Transverse colon (tissue), 4 donors: ENCODE data around the gene EEFSEC. TPM values are rescaled to one million over a fixed set of nuclear protein-coding genes. Genes with fewer than 3 reads are reported as not detected.

Experiments
- DNase-seq: peaks from one replicate; pipeline ENCODE4 v3.0.0-alpha.2; 2019
- H3K27ac ChIP-seq, 4 donors: fragments of 200-600 bp; sonication (generic); 2 replicates each; pipeline ENCODE4 v1.5.1; 2016 to 2018; ENCODE audit warnings: inconsistent platforms in 4 of 4
- H3K27me3 ChIP-seq: fragments of 200-600 bp; sonication (generic); 2 replicates; pipeline ENCODE4 v1.5.1; 2017; ENCODE audit warnings: inconsistent platforms
- H3K36me3 ChIP-seq, 4 donors: fragments of 200-600 bp; sonication (generic); 2 replicates each; pipeline ENCODE4 v1.5.1; 2017 to 2019; ENCODE audit warnings: inconsistent platforms in 4 of 4
- H3K4me1 ChIP-seq, 4 donors: fragments of 200-600 bp; sonication (generic); 2 replicates each; pipeline ENCODE4 v1.5.1; 2017 to 2020; ENCODE audit warnings: inconsistent platforms in 4 of 4
- H3K4me3 ChIP-seq, 4 donors: fragments of 200-600 bp; sonication (generic); 1 replicate in 1 of 4; 2 replicates in 3 of 4; pipeline versions ENCODE4 v1.5.1 to v1.6.1; 2017 to 2019; ENCODE audit warnings: inconsistent platforms in 4 of 4
- H3K9me3 ChIP-seq, 2 donors: fragments of 200-600 bp; sonication (generic); 2 replicates each; pipeline ENCODE4 v1.5.1; 2017 to 2019; ENCODE audit warnings: inconsistent platforms in 2 of 2
- CTCF ChIP-seq, 5 experiments: fragments of 200-600 bp in 3 of 5; fragments of 450-650 bp in 2 of 5; sonication (generic) in 3 of 5; IDR thresholded peaks; 1 replicate in 2 of 5; 2 replicates in 3 of 5; pipeline ENCODE4 v1.5.1; 2016 to 2017; ENCODE audit warnings: antibody characterized with exemption in 5 of 5, inconsistent platforms in 3 of 5, mild to moderate bottlenecking in 2 of 5, moderate library complexity in 1 of 5
- EP300 ChIP-seq: sonication (generic); formaldehyde crosslinking; IDR thresholded peaks from one replicate; pipeline ENCODE4 v1.6.1; 2017; ENCODE audit warnings: antibody characterized with exemption, low read depth
- POLR2A ChIP-seq: fragments of 450-650 bp; IDR thresholded peaks from one replicate; pipeline ENCODE4 v1.6.1; 2016; ENCODE audit warnings: antibody characterized with exemption, mild to moderate bottlenecking, moderate library complexity
- POLR2AphosphoS5 ChIP-seq, 3 donors: sonication (generic); formaldehyde crosslinking; IDR thresholded peaks; one replicate each; pipeline ENCODE4 v1.6.1; 2016; ENCODE audit warnings: antibody characterized with exemption in 3 of 3
- WGBS, 2 donors: methylation state at CpG; one replicate each; pipeline ENCODE4 v1.1.5; 2018; ENCODE audit warnings: low coverage in 1 of 2; 5-methylcytosine and 5-hydroxymethylcytosine counted together
- in situ Hi-C, 4 donors: fragments of 200-750 bp; cut with MboI; loops; one replicate each; pipeline versions ENCODE4 v1.15.0 to v1.15.1; 2017; ENCODE audit warnings: low sequenced_read_pairs in 3 of 4, low pct_ligation_motif_present in 1 of 4, low pct_unique_long_range_greater_than_20kb in 1 of 4
- intact Hi-C: fragments of 100-400 bp; cut with DNase I; formaldehyde crosslinking; loops from one replicate; pipeline ENCODE4 v1.15.1; 2023; ENCODE audit warnings: low total_unique reads
- total RNA-seq, 4 donors: library from RNA; depleted of rRNA; stranded (reverse); fragments of >200 nt; gene quantifications; one replicate each; pipeline ENCODE4 v1.1.0, GENCODE V29; 2016

EEFSEC gene
- total RNA-seq, 4 donors from 2014 or later = 10.3 to 16.8 (median 14.2) TPM

GRCh38 chr3:128254967-128255366 lies 101.7 kb downstream of the EEFSEC start:
- Histone ChIP-seq H3K27ac (no peak overlapping the region), H3K4me3 (no peak overlapping the region), H3K4me1 (peaks cover 0 to 4% (median 2%) of the 10 kb centered on the region in 4 donors), H3K27me3 (no peaks in the 10 kb centered on the region), H3K9me3 (peaks cover 8 to 11% of the 10 kb centered on the region in 2 donors), H3K36me3 (peaks cover 0 to 4% (median 0%) of the 10 kb centered on the region in 4 donors)
- in situ Hi-C loops = no loop called here
- intact Hi-C loops = no loop called here
- TF ChIP-seq POLR2AphosphoS5 (IDR thresholded peaks at IDR 0.05) (no peak), POLR2A (no peak), EP300 (no peak), CTCF (IDR thresholded peaks at IDR 0.05) (no peak)
- 90 to 97% methylated on average over 2 to 5 of the region's 5 CpGs for WGBS, 2 donors
- no peak for DNase-seq

DNA sequence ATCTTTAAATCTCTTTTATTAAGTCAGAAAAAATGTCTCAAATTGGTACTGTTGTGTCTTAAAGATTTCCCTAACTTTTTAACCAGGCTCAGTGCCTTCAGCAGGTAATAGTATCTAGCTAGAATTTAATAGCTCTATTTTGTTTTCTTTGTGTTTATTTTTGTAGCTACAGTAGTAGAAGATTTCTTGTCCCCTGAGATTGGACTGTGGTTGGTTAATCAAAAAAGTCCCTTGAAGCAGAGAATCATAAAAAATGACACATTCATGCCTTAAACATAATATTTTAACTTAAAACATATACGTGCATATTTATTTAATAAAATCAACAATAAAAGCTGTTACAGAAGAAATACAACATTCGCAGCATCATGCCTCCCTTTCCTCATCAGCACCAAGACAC lies 102.8 kb downstream of the EEFSEC start:
- peaks cover 12% of the 10 kb centered on the region in 2 donors for H3K9me3 ChIP-seq
- TF ChIP-seq POLR2A (no peak), EP300 (no peak), POLR2AphosphoS5 (IDR thresholded peaks at IDR 0.05) (no peak), CTCF (IDR thresholded peaks at IDR 0.05) (no peak)
- 75 to 80% methylated on average over 2 of the region's 2 CpGs for WGBS, 2 donors
- H3K4me3 ChIP-seq = no peak overlapping the region
- H3K36me3 ChIP-seq = no peaks in the 10 kb centered on the region
- in situ Hi-C loops (no loop called here), intact Hi-C loops (no loop called here)
- no peaks in the 10 kb centered on the region for H3K27me3 ChIP-seq
- peaks cover 0 to 4% (median 2%) of the 10 kb centered on the region in 4 donors for H3K4me1 ChIP-seq
- DNase-seq = no peak
- no peak overlapping the region for H3K27ac ChIP-seq

DNA sequence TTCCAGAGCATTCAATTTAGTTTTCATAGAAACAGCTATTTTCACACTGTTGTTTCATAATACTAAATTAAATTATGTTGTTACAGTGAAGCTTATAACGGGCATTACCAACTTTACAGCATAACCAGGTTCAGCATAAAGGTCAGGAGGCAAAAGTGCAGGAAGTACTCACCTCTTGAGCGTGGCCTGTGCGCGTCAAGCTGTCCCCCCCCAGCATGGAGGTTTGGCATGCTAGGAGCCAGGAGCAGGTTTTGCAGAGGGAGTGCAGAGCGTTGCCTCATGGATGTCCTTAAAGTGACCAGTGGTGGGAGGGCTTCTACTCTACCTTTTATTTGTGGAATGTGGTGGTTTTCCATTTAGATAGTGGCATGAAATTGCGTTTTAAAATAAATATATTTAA lies 104.4 kb downstream of the EEFSEC start:
- Histone ChIP-seq H3K4me1 (peaks cover 0 to 4% (median 2%) of the 10 kb centered on the region in 4 donors), H3K36me3 (no peaks in the 10 kb centered on the region), H3K4me3 (no peak overlapping the region), H3K9me3 (peaks cover 12% of the 10 kb centered on the region in 2 donors), H3K27ac (no peak overlapping the region), H3K27me3 (no peaks in the 10 kb centered on the region)
- WGBS, 2 donors = 49 to 81% methylated on average over 3 to 6 of the region's 6 CpGs
- intact Hi-C loops (no loop called here), in situ Hi-C loops (no loop called here)
- TF ChIP-seq EP300 = no peak
- TF ChIP-seq POLR2A = no peak
- no peak for TF ChIP-seq POLR2AphosphoS5 (IDR thresholded peaks at IDR 0.05)
- TF ChIP-seq CTCF (IDR thresholded peaks at IDR 0.05) = no peak
- DNase-seq = no peak

GRCh38 chr3:128260275-128260674 lies 107.0 kb downstream of the EEFSEC start:
- WGBS, 2 donors = 96% methylated on average over 1 of the region's 1 CpG; no CpG with 5 or more reads in 1 of the 2 donors
- Histone ChIP-seq H3K4me1 (peaks cover 0 to 3% (median 0%) of the 10 kb centered on the region in 4 donors), H3K36me3 (no peaks in the 10 kb centered on the region), H3K9me3 (peaks cover 12% of the 10 kb centered on the region in 2 donors), H3K27me3 (no peaks in the 10 kb centered on the region), H3K27ac (no peak overlapping the region), H3K4me3 (no peak overlapping the region)
- TF ChIP-seq POLR2A (no peak), EP300 (no peak), POLR2AphosphoS5 (IDR thresholded peaks at IDR 0.05) (no peak), CTCF (IDR thresholded peaks at IDR 0.05) (no peak)
- in situ Hi-C loops (no loop called here), intact Hi-C loops (no loop called here)
- no peak for DNase-seq
